ENCODE measurements around the gene TSEN2. TPM values are rescaled to one million over a fixed set of nuclear protein-coding genes. Genes with fewer than 3 reads are reported as not detected.

TSEN2 gene
- total and polyA plus RNA-seq, 2 of the 13 experiments (the other 11 are each of a cell fraction or from before 2014, with no cell fraction given): 11.0 to 17.3 TPM

GRCh38 chr3:12556690-12557472 is 72.6 kb downstream of the TSEN2 start, which contains the start of gene MKRN2 (continued):
- TF ChIP-seq ZNF34 (CRISPR knock-in tag; IDR thresholded peaks at IDR 0.05; ENCODE audit: borderline replicate concordance) (0 out of 2 replicates have a peak, but pooled peaks have one; percentile 73), EED (CRISPR knock-in tag; IDR thresholded peaks at IDR 0.05) (0 out of 2 replicates have a peak, but pooled peaks have one; percentile 79), PRPF4 (IDR thresholded peaks at IDR 0.05; ENCODE audit: low read depth, low read length, poor library complexity, severe bottlenecking) (no peak), ZSCAN30 (CRISPR knock-in tag; IDR thresholded peaks at IDR 0.05) (no peak), ZSCAN20 (CRISPR knock-in tag; IDR thresholded peaks at IDR 0.05; ENCODE audit: borderline replicate concordance) (0 out of 2 replicates have a peak, but pooled peaks have one; percentile 64), THRA (CRISPR knock-in tag; IDR thresholded peaks at IDR 0.05; ENCODE audit: borderline replicate concordance) (no peak; the same call in none of the 2 replicates), ZBTB49 (CRISPR knock-in tag; IDR thresholded peaks at IDR 0.05; ENCODE audit: borderline replicate concordance) (no peak), ZMAT5 (CRISPR knock-in tag; IDR thresholded peaks at IDR 0.05; ENCODE audit: borderline replicate concordance, low read depth) (no peak), HBP1 (CRISPR knock-in tag; IDR thresholded peaks at IDR 0.05; ENCODE audit: low read depth) (peak; percentile 74; the same call in 1 of the 2 replicates), ATF1 (CRISPR knock-in tag; IDR thresholded peaks at IDR 0.05) (no peak), SP140L (CRISPR knock-in tag; IDR thresholded peaks at IDR 0.05; ENCODE audit: borderline replicate concordance) (no peak), KLF11 (CRISPR knock-in tag; IDR thresholded peaks at IDR 0.05) (no peak), SRF (IDR thresholded peaks at IDR 0.05; ENCODE audit: low read depth, low read length) (peak; percentile 57; the same call in 1 of the 2 replicates), TCF7L2 (IDR thresholded peaks at IDR 0.05; ENCODE audit: low read depth, low read length) (no peak), KDM2A (CRISPR knock-in tag; IDR thresholded peaks at IDR 0.05; ENCODE audit: borderline replicate concordance, low read depth) (peak; percentile 89), ZNF362 (CRISPR knock-in tag; IDR thresholded peaks at IDR 0.05; ENCODE audit: borderline replicate concordance) (0 out of 2 replicates have a peak, but pooled peaks have one; percentile 31), PRMT3 (CRISPR knock-in tag; IDR thresholded peaks at IDR 0.05; ENCODE audit: borderline replicate concordance, low read depth) (peak; percentile 45; the same call in 1 of the 2 replicates), MLLT10 (CRISPR knock-in tag; IDR thresholded peaks at IDR 0.05) (no peak), ZNF354B (CRISPR knock-in tag; IDR thresholded peaks at IDR 0.05) (no peak)
